GM12878 (cell line): ENCODE data around the gene IGF2R. TPM values are rescaled to one million over a fixed set of nuclear protein-coding genes. Genes with fewer than 3 reads are reported as not detected.

Source experiments
- ATF7 ChIP-seq: fragments of 450-650 bp; IDR thresholded peaks from 2 replicates; pipeline ENCODE4 v1.6.1; 2016; ENCODE audit warnings: low read depth, mild to moderate bottlenecking
- BACH1 ChIP-seq: fragments of 450-650 bp; IDR thresholded peaks from 2 replicates; pipeline ENCODE4 v1.6.1; 2017; ENCODE audit warnings: mild to moderate bottlenecking, borderline replicate concordance
- CEBPZ ChIP-seq: fragments of 150-350 bp; IDR thresholded peaks from 2 replicates; pipeline ENCODE4 v1.6.1; 2016; ENCODE audit warnings: low read depth, low read length
- CHD2 ChIP-seq: IDR thresholded peaks from 2 replicates; pipeline ENCODE4 v1.6.1; 2011; ENCODE audit warnings: low read depth, low read length, improper control_type of control experiment, borderline replicate concordance
- CHD4 ChIP-seq: fragments of 200-600 bp; sonication (generic); IDR thresholded peaks from 2 replicates; pipeline ENCODE4 v1.6.1; 2016; ENCODE audit warnings: mild to moderate bottlenecking
- DPF2 ChIP-seq: fragments of 450-650 bp; IDR thresholded peaks from 2 replicates; pipeline ENCODE4 v1.6.1; 2017; ENCODE audit warnings: mild to moderate bottlenecking
- EP300 ChIP-seq, 2 experiments: fragments of 150-350 bp in 1 of 2; IDR thresholded peaks; 2 replicates each; pipeline ENCODE4 v1.6.1; 2011 to 2012; ENCODE audit warnings: low read depth in 2 of 2, low read length in 2 of 2, borderline replicate concordance in 1 of 2, improper control_type of control experiment in 1 of 2, inconsistent platforms in 1 of 2; ENCODE audit not compliant: control insufficient read depth in 1 of 2
- FOXK2 ChIP-seq: fragments of 450-650 bp; IDR thresholded peaks from 2 replicates; pipeline ENCODE4 v1.6.1; 2017; ENCODE audit warnings: mild to moderate bottlenecking, moderate library complexity
- IKZF1 ChIP-seq: fragments of 450-650 bp; conservative IDR thresholded peaks from 2 replicates; pipeline ENCODE4 v1.6.1; 2017; ENCODE audit warnings: antibody characterized with exemption, mild to moderate bottlenecking
- JUND ChIP-seq: IDR thresholded peaks from 2 replicates; pipeline ENCODE4 v1.6.1; 2012; ENCODE audit warnings: low read depth, mild to moderate bottlenecking, low read length, improper control_type of control experiment, moderate library complexity
- NFIC ChIP-seq: IDR thresholded peaks from 2 replicates; pipeline ENCODE4 v1.6.1; 2012; ENCODE audit warnings: low read depth, mild to moderate bottlenecking, inconsistent platforms, low read length, moderate library complexity
- NFYB ChIP-seq: IDR thresholded peaks from 2 replicates; pipeline ENCODE4 v1.6.1; 2011; ENCODE audit warnings: low read depth, mild to moderate bottlenecking, low read length, improper control_type of control experiment, moderate library complexity; ENCODE audit not compliant: insufficient read depth
- POLR2AphosphoS5 ChIP-seq: IDR thresholded peaks from 2 replicates; pipeline ENCODE4 v1.6.1; 2011; ENCODE audit warnings: mild to moderate bottlenecking, low read length, inconsistent platforms
- POU2F2 ChIP-seq: IDR thresholded peaks from 3 replicates; pipeline ENCODE4 v1.6.1; 2011; ENCODE audit warnings: low read depth, mild to moderate bottlenecking, low read length, borderline replicate concordance
- SMC3 ChIP-seq: IDR thresholded peaks from 2 replicates; pipeline ENCODE4 v1.6.1; 2011; ENCODE audit warnings: low read length, improper control_type of control experiment, borderline replicate concordance
- YY1 ChIP-seq: IDR thresholded peaks from 2 replicates; pipeline ENCODE4 v1.6.1; 2011; ENCODE audit warnings: low read depth, mild to moderate bottlenecking, low read length
- polyA plus RNA-seq, 11 experiments: library from polyadenylated mRNA; depleted of rRNA in 4 of 11; unstranded in 6 of 11; stranded (reverse) in 5 of 11; fragments of >200 nt; fragmentation: Nextera tagmentation in 4 of 11; fragmentation: Illumina TruSeq in 1 of 11; extraction: Ambion mirVana in 4 of 11; extraction: Trizol in 1 of 11; gene quantifications; 1 replicate in 1 of 11; 2 replicates in 10 of 11; pipeline versions ENCODE4 v1.2.1 to v1.2.3, GENCODE V29; 2011 to 2016; ENCODE audit warnings: inconsistent platforms in 2 of 11, missing spikeins in 2 of 11, low read depth in 1 of 11
- total RNA-seq, 4 experiments: library from RNA; depleted of rRNA in 3 of 4; stranded (reverse); fragments of >200 nt in 3 of 4; fragmentation: Illumina TruSeq in 1 of 4; extraction: Trizol in 1 of 4; gene quantifications; 2 replicates each; pipeline versions ENCODE4 v1.2.1 to v1.2.3, GENCODE V29; 2013 to 2021
- TF ChIP-seq, protein P1 (sequence below): fragments of 450-650 bp; IDR thresholded peaks from 2 replicates; pipeline ENCODE4 v1.6.1; 2017; ENCODE audit warnings: mild to moderate bottlenecking, moderate library complexity
- TF ChIP-seq, protein P2 (sequence below): fragments of 450-650 bp; IDR thresholded peaks from 2 replicates; pipeline ENCODE4 v1.6.1; 2016; ENCODE audit warnings: mild to moderate bottlenecking
- TF ChIP-seq, protein P3 (sequence below): fragments of 450-650 bp; IDR thresholded peaks from 2 replicates; pipeline ENCODE4 v1.6.1; 2017; ENCODE audit warnings: mild to moderate bottlenecking, low read depth, inconsistent platforms; ENCODE audit not compliant: poor library complexity, severe bottlenecking

The IGF2R gene
- total and polyA plus RNA-seq, 10 of the 15 experiments (the other 5 are each of a cell fraction or from before 2014, with no cell fraction given) = 1.00 to 40.1 (median 16.8) TPM

DNA sequence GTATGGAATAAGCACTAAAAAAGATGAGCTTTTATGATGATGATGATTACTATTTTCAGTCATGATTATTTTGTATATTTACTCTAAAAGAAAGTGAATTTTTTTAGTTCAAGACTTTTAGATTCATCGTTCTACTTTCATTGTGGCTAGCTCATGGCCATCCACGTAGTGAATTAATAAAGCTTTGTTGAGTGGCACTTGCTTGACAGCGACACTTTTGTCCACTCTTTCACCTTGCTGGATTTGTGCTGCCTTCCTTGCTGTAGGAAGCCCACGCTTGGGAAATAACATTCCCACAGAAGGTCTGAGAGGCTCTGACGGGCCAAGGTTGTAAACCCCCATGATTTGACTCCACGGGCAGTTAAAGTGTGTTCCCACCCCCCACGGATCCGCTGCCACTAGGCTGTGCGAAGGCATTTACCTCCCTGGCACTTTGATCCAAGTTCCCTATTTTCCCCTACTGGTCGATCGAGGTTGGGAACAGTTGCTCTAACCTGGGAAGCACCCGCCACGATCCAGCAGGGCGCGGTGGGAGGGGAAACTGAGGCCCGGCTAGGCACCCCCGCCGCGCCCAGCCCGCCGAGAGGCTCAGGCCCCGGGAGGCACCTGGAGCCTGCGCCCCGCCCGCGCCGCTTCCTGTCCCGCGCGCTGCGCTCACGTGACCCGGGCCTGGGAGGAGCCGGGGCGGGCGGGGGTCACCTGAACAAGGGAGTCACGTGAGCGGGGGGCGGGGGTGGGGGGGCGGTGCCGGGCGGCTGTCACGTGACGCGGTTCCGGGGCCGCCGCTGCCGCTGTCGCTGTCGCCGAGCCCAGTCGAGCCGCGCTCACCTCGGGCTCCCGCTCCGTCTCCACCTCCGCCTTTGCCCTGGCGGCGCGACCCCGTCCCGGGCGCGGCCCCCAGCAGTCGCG is at the start of gene IGF2R (continued):
- TF ChIP-seq POU2F2 = peak; percentile 49; the same call in 1 of the 3 replicates
- TF ChIP-seq ATF7 = no peak
- no peak for TF ChIP-seq SMC3
- peak; percentile 66 for TF ChIP-seq DPF2
- TF ChIP-seq YY1 = 0 out of 2 replicates have a peak, but pooled peaks have one; percentile 33
- TF ChIP-seq IKZF1 = peak; percentile 71
- peak; percentile 70 for TF ChIP-seq BACH1
- TF ChIP-seq CHD2 = no peak
- TF ChIP-seq, protein P1, sequence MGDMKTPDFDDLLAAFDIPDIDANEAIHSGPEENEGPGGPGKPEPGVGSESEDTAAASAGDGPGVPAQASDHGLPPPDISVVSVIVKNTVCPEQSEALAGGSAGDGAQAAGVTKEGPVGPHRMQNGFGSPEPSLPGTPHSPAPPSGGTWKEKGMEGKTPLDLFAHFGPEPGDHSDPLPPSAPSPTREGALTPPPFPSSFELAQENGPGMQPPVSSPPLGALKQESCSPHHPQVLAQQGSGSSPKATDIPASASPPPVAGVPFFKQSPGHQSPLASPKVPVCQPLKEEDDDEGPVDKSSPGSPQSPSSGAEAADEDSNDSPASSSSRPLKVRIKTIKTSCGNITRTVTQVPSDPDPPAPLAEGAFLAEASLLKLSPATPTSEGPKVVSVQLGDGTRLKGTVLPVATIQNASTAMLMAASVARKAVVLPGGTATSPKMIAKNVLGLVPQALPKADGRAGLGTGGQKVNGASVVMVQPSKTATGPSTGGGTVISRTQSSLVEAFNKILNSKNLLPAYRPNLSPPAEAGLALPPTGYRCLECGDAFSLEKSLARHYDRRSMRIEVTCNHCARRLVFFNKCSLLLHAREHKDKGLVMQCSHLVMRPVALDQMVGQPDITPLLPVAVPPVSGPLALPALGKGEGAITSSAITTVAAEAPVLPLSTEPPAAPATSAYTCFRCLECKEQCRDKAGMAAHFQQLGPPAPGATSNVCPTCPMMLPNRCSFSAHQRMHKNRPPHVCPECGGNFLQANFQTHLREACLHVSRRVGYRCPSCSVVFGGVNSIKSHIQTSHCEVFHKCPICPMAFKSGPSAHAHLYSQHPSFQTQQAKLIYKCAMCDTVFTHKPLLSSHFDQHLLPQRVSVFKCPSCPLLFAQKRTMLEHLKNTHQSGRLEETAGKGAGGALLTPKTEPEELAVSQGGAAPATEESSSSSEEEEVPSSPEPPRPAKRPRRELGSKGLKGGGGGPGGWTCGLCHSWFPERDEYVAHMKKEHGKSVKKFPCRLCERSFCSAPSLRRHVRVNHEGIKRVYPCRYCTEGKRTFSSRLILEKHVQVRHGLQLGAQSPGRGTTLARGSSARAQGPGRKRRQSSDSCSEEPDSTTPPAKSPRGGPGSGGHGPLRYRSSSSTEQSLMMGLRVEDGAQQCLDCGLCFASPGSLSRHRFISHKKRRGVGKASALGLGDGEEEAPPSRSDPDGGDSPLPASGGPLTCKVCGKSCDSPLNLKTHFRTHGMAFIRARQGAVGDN = peak; percentile 81
- no peak; a peak in 1 of 4 replicates for TF ChIP-seq EP300 (IDR thresholded peaks at IDR 0.05; ENCODE audit: borderline replicate concordance in 1 of 2, control insufficient read depth in 1 of 2, low read depth in 2 of 2, low read length in 2 of 2)
- TF ChIP-seq, protein P2, sequence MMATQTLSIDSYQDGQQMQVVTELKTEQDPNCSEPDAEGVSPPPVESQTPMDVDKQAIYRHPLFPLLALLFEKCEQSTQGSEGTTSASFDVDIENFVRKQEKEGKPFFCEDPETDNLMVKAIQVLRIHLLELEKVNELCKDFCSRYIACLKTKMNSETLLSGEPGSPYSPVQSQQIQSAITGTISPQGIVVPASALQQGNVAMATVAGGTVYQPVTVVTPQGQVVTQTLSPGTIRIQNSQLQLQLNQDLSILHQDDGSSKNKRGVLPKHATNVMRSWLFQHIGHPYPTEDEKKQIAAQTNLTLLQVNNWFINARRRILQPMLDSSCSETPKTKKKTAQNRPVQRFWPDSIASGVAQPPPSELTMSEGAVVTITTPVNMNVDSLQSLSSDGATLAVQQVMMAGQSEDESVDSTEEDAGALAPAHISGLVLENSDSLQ = peak; percentile 36; the same call in 1 of the 2 replicates
- TF ChIP-seq FOXK2 = no peak
- no peak for TF ChIP-seq JUND
- peak; percentile 83 for TF ChIP-seq POLR2AphosphoS5
- TF ChIP-seq CHD4 = no peak
- TF ChIP-seq, protein P3, sequence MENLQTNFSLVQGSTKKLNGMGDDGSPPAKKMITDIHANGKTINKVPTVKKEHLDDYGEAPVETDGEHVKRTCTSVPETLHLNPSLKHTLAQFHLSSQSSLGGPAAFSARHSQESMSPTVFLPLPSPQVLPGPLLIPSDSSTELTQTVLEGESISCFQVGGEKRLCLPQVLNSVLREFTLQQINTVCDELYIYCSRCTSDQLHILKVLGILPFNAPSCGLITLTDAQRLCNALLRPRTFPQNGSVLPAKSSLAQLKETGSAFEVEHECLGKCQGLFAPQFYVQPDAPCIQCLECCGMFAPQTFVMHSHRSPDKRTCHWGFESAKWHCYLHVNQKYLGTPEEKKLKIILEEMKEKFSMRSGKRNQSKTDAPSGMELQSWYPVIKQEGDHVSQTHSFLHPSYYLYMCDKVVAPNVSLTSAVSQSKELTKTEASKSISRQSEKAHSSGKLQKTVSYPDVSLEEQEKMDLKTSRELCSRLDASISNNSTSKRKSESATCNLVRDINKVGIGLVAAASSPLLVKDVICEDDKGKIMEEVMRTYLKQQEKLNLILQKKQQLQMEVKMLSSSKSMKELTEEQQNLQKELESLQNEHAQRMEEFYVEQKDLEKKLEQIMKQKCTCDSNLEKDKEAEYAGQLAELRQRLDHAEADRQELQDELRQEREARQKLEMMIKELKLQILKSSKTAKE = no peak
- no peak for TF ChIP-seq CEBPZ
- TF ChIP-seq NFIC = no peak
- no peak for TF ChIP-seq NFYB
